ENCODE results near the gene USP5. TPM values are rescaled to one million over a fixed set of nuclear protein-coding genes. Genes with fewer than 3 reads are reported as not detected.

Gene USP5
- polyA plus RNA-seq, 3 donors: 28.0 to 32.4 (median 29.9) TPM

- Histone ChIP-seq H4K20me1 (ENCODE audit: insufficient read depth, low read length) (peaks cover 17% of the 10 kb centered on the region), H3K79me2 (ENCODE audit: insufficient read depth, low read length) (no peaks in the 10 kb centered on the region), H3K9ac (ENCODE audit: insufficient read depth, low read length, poor library complexity, severe bottlenecking) (no peak overlapping the region), H3K4me1 (ENCODE audit: control insufficient read depth in 1 of 2, insufficient read depth in 2 of 2, low read length in 2 of 2) (peaks cover 18 to 29% of the 10 kb centered on the region in 2 donors), H3K9me3 (replicated peaks in 1 of 2; ENCODE audit: control insufficient read depth in 1 of 2, insufficient read depth in 1 of 2, low read length in 2 of 2) (peaks cover 0 to 6% of the 10 kb centered on the region in 2 donors), H3K4me2 (replicated peaks; ENCODE audit: extremely low read depth, low read length, poor library complexity, severe bottlenecking) (no peak overlapping the region), H3K36me3 (replicated peaks in 1 of 2; ENCODE audit: control insufficient read depth in 1 of 2, insufficient read depth in 2 of 2, low read length in 2 of 2) (no peaks in the 10 kb centered on the region), H2AFZ (ENCODE audit: insufficient read depth, low read depth, low read length, poor library complexity, severe bottlenecking) (no peak overlapping the region), H3K27ac (ENCODE audit: low read depth in 1 of 2, low read length in 2 of 2) (no peak overlapping the region), H3K27me3 (ENCODE audit: control insufficient read depth in 2 of 2, insufficient read depth in 2 of 2, low read length in 2 of 2) (peaks cover 12 to 47% of the 10 kb centered on the region in 2 donors), H3K4me3 (replicated peaks in 1 of 3; ENCODE audit: low read depth in 2 of 3, low read length in 3 of 3) (no peak overlapping the region)
- TF ChIP-seq, protein P1, sequence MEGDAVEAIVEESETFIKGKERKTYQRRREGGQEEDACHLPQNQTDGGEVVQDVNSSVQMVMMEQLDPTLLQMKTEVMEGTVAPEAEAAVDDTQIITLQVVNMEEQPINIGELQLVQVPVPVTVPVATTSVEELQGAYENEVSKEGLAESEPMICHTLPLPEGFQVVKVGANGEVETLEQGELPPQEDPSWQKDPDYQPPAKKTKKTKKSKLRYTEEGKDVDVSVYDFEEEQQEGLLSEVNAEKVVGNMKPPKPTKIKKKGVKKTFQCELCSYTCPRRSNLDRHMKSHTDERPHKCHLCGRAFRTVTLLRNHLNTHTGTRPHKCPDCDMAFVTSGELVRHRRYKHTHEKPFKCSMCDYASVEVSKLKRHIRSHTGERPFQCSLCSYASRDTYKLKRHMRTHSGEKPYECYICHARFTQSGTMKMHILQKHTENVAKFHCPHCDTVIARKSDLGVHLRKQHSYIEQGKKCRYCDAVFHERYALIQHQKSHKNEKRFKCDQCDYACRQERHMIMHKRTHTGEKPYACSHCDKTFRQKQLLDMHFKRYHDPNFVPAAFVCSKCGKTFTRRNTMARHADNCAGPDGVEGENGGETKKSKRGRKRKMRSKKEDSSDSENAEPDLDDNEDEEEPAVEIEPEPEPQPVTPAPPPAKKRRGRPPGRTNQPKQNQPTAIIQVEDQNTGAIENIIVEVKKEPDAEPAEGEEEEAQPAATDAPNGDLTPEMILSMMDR (IDR thresholded peaks at IDR 0.05): no peak
- H3K27ac Mint-ChIP-seq: no peak overlapping the region
- H3K4me3 Mint-ChIP-seq: peak overlapping the region in 1 of 2 donors; percentile 70
- intact Hi-C loops (cut with micrococcal nuclease): no loop called here
- 97% methylated on average over 5 of the region's 6 CpGs for WGBS (ENCODE audit: insufficient coverage)
- DNase-seq: no peak
- peaks cover 46 to 55% (median 49%) of the 10 kb centered on the region in 3 donors for H3K27me3 Mint-ChIP-seq (ENCODE audit: low read depth in 3 of 3)
- peaks cover 0 to 12% (median 8%) of the 10 kb centered on the region in 7 donors for H3K9me3 Mint-ChIP-seq
- peaks cover 18% of the 10 kb centered on the region for H3K4me1 Mint-ChIP-seq
- H3K36me3 Mint-ChIP-seq: peaks cover 6 to 13% of the 10 kb centered on the region in 2 donors
Observed at GRCh38 chr12:6830999-6831398, 21.0 kb upstream of the USP5 start.

- H3K36me3 Mint-ChIP-seq: peaks cover 5 to 13% of the 10 kb centered on the region in 2 donors
Observed at GRCh38 chr12:6831450-6831995, 20.4 kb upstream of the USP5 start.

More at GRCh38 chr12:6831450-6831995, 20.4 kb upstream of the USP5 start:
- 96% methylated on average over 12 of the region's 12 CpGs for WGBS (ENCODE audit: insufficient coverage)
- Histone ChIP-seq H3K4me3 (replicated peaks in 1 of 3; ENCODE audit: low read depth in 2 of 3, low read length in 3 of 3) (no peak overlapping the region), H3K4me1 (ENCODE audit: control insufficient read depth in 1 of 2, insufficient read depth in 2 of 2, low read length in 2 of 2) (peaks cover 18 to 29% of the 10 kb centered on the region in 2 donors), H3K27ac (ENCODE audit: low read depth in 1 of 2, low read length in 2 of 2) (no peak overlapping the region), H3K36me3 (replicated peaks in 1 of 2; ENCODE audit: control insufficient read depth in 1 of 2, insufficient read depth in 2 of 2, low read length in 2 of 2) (no peaks in the 10 kb centered on the region), H3K4me2 (replicated peaks; ENCODE audit: extremely low read depth, low read length, poor library complexity, severe bottlenecking) (no peak overlapping the region), H2AFZ (ENCODE audit: insufficient read depth, low read depth, low read length, poor library complexity, severe bottlenecking) (no peak overlapping the region), H3K9me3 (replicated peaks in 1 of 2; ENCODE audit: control insufficient read depth in 1 of 2, insufficient read depth in 1 of 2, low read length in 2 of 2) (peaks cover 0 to 6% of the 10 kb centered on the region in 2 donors), H3K79me2 (ENCODE audit: insufficient read depth, low read length) (no peaks in the 10 kb centered on the region), H3K27me3 (ENCODE audit: control insufficient read depth in 2 of 2, insufficient read depth in 2 of 2, low read length in 2 of 2) (peaks cover 12 to 42% of the 10 kb centered on the region in 2 donors), H4K20me1 (ENCODE audit: insufficient read depth, low read length) (peaks cover 11% of the 10 kb centered on the region), H3K9ac (ENCODE audit: insufficient read depth, low read length, poor library complexity, severe bottlenecking) (no peak overlapping the region)
- H3K4me3 Mint-ChIP-seq: no peak overlapping the region
- TF ChIP-seq, protein P1 (IDR thresholded peaks at IDR 0.05): no peak
- peaks cover 18% of the 10 kb centered on the region for H3K4me1 Mint-ChIP-seq
- DNase-seq: no peak
- H3K27me3 Mint-ChIP-seq (ENCODE audit: low read depth in 3 of 3): peaks cover 43 to 50% (median 44%) of the 10 kb centered on the region in 3 donors
- H3K9me3 Mint-ChIP-seq: peaks cover 0 to 12% (median 8%) of the 10 kb centered on the region in 7 donors
- no peak overlapping the region for H3K27ac Mint-ChIP-seq
- intact Hi-C loops (cut with micrococcal nuclease): no loop called here

Data from CD14-positive monocyte (primary cell).